ENCODE measurements around the gene CCDC43. TPM values are rescaled to one million over a fixed set of nuclear protein-coding genes. Genes with fewer than 3 reads are reported as not detected.

CCDC43 gene
- total RNA-seq, 4 donors from 2014 or later: 16.7 to 21.0 (median 18.6) TPM

- Histone ChIP-seq H3K9me3 (peaks cover 0 to 11% (median 0%) of the 10 kb centered on the region in 3 donors), H3K27me3 (peaks cover 68% of the 10 kb centered on the region), H3K4me3 (no peak overlapping the region), H3K27ac (no peak overlapping the region), H3K4me1 (peaks cover 0 to 14% (median 4%) of the 10 kb centered on the region in 3 donors), H3K36me3 (no peaks in the 10 kb centered on the region)
- TF ChIP-seq CTCF (IDR thresholded peaks at IDR 0.05) (no peak), EP300 (IDR thresholded peaks at IDR 0.05) (no peak), POLR2AphosphoS5 (IDR thresholded peaks at IDR 0.05) (no peak), POLR2A (IDR thresholded peaks at IDR 0.05) (no peak)
- ATAC-seq: no peak
- WGBS, 2 donors (ENCODE audit: low coverage in 1 of 2): 17 to 83% methylated on average over 1 of the region's 1 CpG
Measured at GRCh38 chr17:44653954-44654353, 35.6 kb downstream of the CCDC43 start.

- ATAC-seq: no peak
- Histone ChIP-seq H3K36me3 (no peaks in the 10 kb centered on the region), H3K4me1 (peaks cover 0 to 14% (median 4%) of the 10 kb centered on the region in 3 donors), H3K4me3 (no peak overlapping the region), H3K27me3 (peaks cover 72% of the 10 kb centered on the region), H3K27ac (no peak overlapping the region), H3K9me3 (peaks cover 0 to 11% (median 0%) of the 10 kb centered on the region in 3 donors)
- 83 to 97% methylated on average over 3 of the region's 3 CpGs for WGBS, 2 donors (ENCODE audit: low coverage in 1 of 2)
- TF ChIP-seq EP300 (IDR thresholded peaks at IDR 0.05) (no peak), POLR2AphosphoS5 (IDR thresholded peaks at IDR 0.05) (no peak), POLR2A (IDR thresholded peaks at IDR 0.05) (no peak), CTCF (IDR thresholded peaks at IDR 0.05) (no peak)
Measured at GRCh38 chr17:44653384-44653783, 36.2 kb downstream of the CCDC43 start.

GRCh38 chr17:44652727-44653126, 36.8 kb downstream of the CCDC43 start:
- peaks cover 0 to 14% (median 4%) of the 10 kb centered on the region in 3 donors for H3K4me1 ChIP-seq
- H3K27me3 ChIP-seq: peaks cover 66% of the 10 kb centered on the region
- ATAC-seq: no peak
- H3K36me3 ChIP-seq: no peaks in the 10 kb centered on the region
- no peak overlapping the region for H3K27ac ChIP-seq
- H3K9me3 ChIP-seq: peaks cover 0 to 11% (median 0%) of the 10 kb centered on the region in 3 donors
- WGBS, 2 donors (ENCODE audit: low coverage in 1 of 2): 73 to 75% methylated on average over 5 to 7 of the region's 8 CpGs
- H3K4me3 ChIP-seq: no peak overlapping the region
- TF ChIP-seq POLR2AphosphoS5 (IDR thresholded peaks at IDR 0.05) (no peak), CTCF (IDR thresholded peaks at IDR 0.05) (no peak), EP300 (IDR thresholded peaks at IDR 0.05) (no peak), POLR2A (IDR thresholded peaks at IDR 0.05) (no peak)

GRCh38 chr17:44651228-44651627, 38.3 kb downstream of the CCDC43 start:
- TF ChIP-seq POLR2AphosphoS5 (IDR thresholded peaks at IDR 0.05) (no peak), POLR2A (IDR thresholded peaks at IDR 0.05) (no peak), CTCF (IDR thresholded peaks at IDR 0.05) (no peak), EP300 (IDR thresholded peaks at IDR 0.05) (no peak)

GRCh38 chr17:44648963-44649362, 40.6 kb downstream of the CCDC43 start:
- ATAC-seq: no peak
- H3K27me3 ChIP-seq: peaks cover 46% of the 10 kb centered on the region
- TF ChIP-seq POLR2AphosphoS5 (IDR thresholded peaks at IDR 0.05): no peak
- H3K36me3 ChIP-seq: no peaks in the 10 kb centered on the region
- WGBS, 2 donors (ENCODE audit: low coverage in 1 of 2): 69 to 80% methylated on average over 2 of the region's 2 CpGs
- H3K27ac ChIP-seq: no peak overlapping the region
- H3K4me1 ChIP-seq: no peaks in the 10 kb centered on the region
- H3K4me3 ChIP-seq: no peak overlapping the region
- H3K9me3 ChIP-seq: no peaks in the 10 kb centered on the region

More at GRCh38 chr17:44651228-44651627, 38.3 kb downstream of the CCDC43 start:
- WGBS, 2 donors (ENCODE audit: low coverage in 1 of 2): 59 to 78% methylated on average over 4 of the region's 5 CpGs
- H3K4me3 ChIP-seq: no peak overlapping the region
- peaks cover 58% of the 10 kb centered on the region for H3K27me3 ChIP-seq
- no peaks in the 10 kb centered on the region for H3K36me3 ChIP-seq
- H3K9me3 ChIP-seq: peaks cover 0 to 8% (median 0%) of the 10 kb centered on the region in 3 donors
- H3K4me1 ChIP-seq: peaks cover 0 to 5% (median 1%) of the 10 kb centered on the region in 3 donors
- no peak overlapping the region for H3K27ac ChIP-seq
- no peak for ATAC-seq
